Mesenchymal stem cell (in vitro differentiated cells and primary cell): ENCODE results near the gene SCLY.

Source experiments
- DNase-seq: peaks from one replicate; pipeline ENCODE4 v3.0.0-alpha.2; 2013
- H2AFZ ChIP-seq: one replicate; pipeline ENCODE4 v1.6.1; 2013; ENCODE audit warnings: low read depth, mild to moderate bottlenecking, control low read depth, inconsistent platforms, low read length, moderate library complexity
- H2AK5ac ChIP-seq: 2 replicates; pipeline ENCODE4 v1.6.1; 2013; ENCODE audit warnings: low read length, moderate library complexity, mild to moderate bottlenecking, inconsistent platforms; ENCODE audit not compliant: severe bottlenecking
- H2BK120ac ChIP-seq: one replicate; pipeline ENCODE4 v1.6.1; 2013; ENCODE audit warnings: low read depth, mild to moderate bottlenecking, inconsistent platforms, low read length, moderate library complexity
- H2BK12ac ChIP-seq, 2 experiments: one replicate each; pipeline ENCODE4 v1.6.1; 2013; ENCODE audit warnings: inconsistent platforms in 2 of 2, low read length in 2 of 2, mild to moderate bottlenecking in 2 of 2, moderate library complexity in 2 of 2, control low read depth in 1 of 2
- H2BK15ac ChIP-seq: one replicate; pipeline ENCODE4 v1.6.1; 2013; ENCODE audit warnings: mild to moderate bottlenecking, low read depth, inconsistent platforms; ENCODE audit not compliant: poor library complexity, severe bottlenecking
- H2BK5ac ChIP-seq: 2 replicates; pipeline ENCODE4 v1.6.1; 2013; ENCODE audit warnings: low read depth, mild to moderate bottlenecking, low read length, control low read depth, inconsistent platforms; ENCODE audit not compliant: poor library complexity, severe bottlenecking
- H3K14ac ChIP-seq, 2 experiments: one replicate each; pipeline ENCODE4 v1.6.1; 2013; ENCODE audit warnings: inconsistent platforms in 2 of 2, low read length in 2 of 2, control low read depth in 1 of 2, mild to moderate bottlenecking in 1 of 2, moderate library complexity in 1 of 2
- H3K18ac ChIP-seq, 2 experiments: one replicate each; pipeline ENCODE4 v1.6.1; 2013; ENCODE audit warnings: inconsistent platforms in 2 of 2, low read length in 2 of 2, control low read depth in 1 of 2, low read depth in 1 of 2, mild to moderate bottlenecking in 1 of 2
- H3K23ac ChIP-seq, 2 experiments: one replicate each; pipeline ENCODE4 v1.6.1; 2013; ENCODE audit warnings: inconsistent platforms in 2 of 2, low read length in 2 of 2, mild to moderate bottlenecking in 2 of 2, moderate library complexity in 2 of 2, control low read depth in 1 of 2
- H3K27ac ChIP-seq: 2 replicates; pipeline ENCODE4 v1.5.1; 2013; ENCODE audit warnings: mild to moderate bottlenecking, moderate library complexity, low read length, control low read depth, inconsistent platforms; ENCODE audit not compliant: poor library complexity, severe bottlenecking
- H3K27me3 ChIP-seq, 2 experiments: 2 replicates each; pipeline versions ENCODE4 v1.6.1 to v1.7.0; 2013; ENCODE audit warnings: low read length in 2 of 2, mild to moderate bottlenecking in 2 of 2, moderate library complexity in 2 of 2, control low read depth in 1 of 2, inconsistent platforms in 1 of 2; ENCODE audit not compliant: control insufficient read depth in 1 of 2, insufficient read depth in 1 of 2
- H3K36me3 ChIP-seq, 2 experiments: 2 replicates each; pipeline versions ENCODE4 v1.6.1 to v1.7.0; 2013; ENCODE audit warnings: low read length in 2 of 2, control low read depth in 1 of 2, inconsistent platforms in 1 of 2, low read depth in 1 of 2, mild to moderate bottlenecking in 1 of 2; ENCODE audit not compliant: insufficient read depth in 2 of 2, control insufficient read depth in 1 of 2
- H3K4ac ChIP-seq, 2 experiments: one replicate each; pipeline ENCODE4 v1.6.1; 2013; ENCODE audit warnings: inconsistent platforms in 2 of 2, low read length in 2 of 2, mild to moderate bottlenecking in 2 of 2, moderate library complexity in 2 of 2, control low read depth in 1 of 2, low read depth in 1 of 2
- H3K4me1 ChIP-seq: 2 replicates; pipeline ENCODE4 v1.6.1; 2013; ENCODE audit warnings: low read depth, low read length, control low read depth; ENCODE audit not compliant: control insufficient read depth, insufficient read depth
- H3K4me2 ChIP-seq: 2 replicates; pipeline ENCODE4 v1.6.1; 2013; ENCODE audit warnings: low read length, mild to moderate bottlenecking, inconsistent platforms; ENCODE audit not compliant: poor library complexity, severe bottlenecking
- H3K4me3 ChIP-seq, 2 experiments: 2 replicates each; pipeline versions ENCODE4 v1.5.1 to v1.7.0; 2013; ENCODE audit warnings: low read length in 2 of 2, mild to moderate bottlenecking in 2 of 2, control low read depth in 1 of 2, low read depth in 1 of 2; ENCODE audit not compliant: insufficient read depth in 1 of 2
- H3K79me1 ChIP-seq: replicated peaks from 2 replicates; pipeline ENCODE4 v1.6.1; 2013; ENCODE audit warnings: mild to moderate bottlenecking, control low read depth, low read length, inconsistent platforms; ENCODE audit not compliant: poor library complexity, severe bottlenecking
- H3K9ac ChIP-seq: 2 replicates; pipeline ENCODE4 v1.7.0; 2013; ENCODE audit warnings: mild to moderate bottlenecking, low read length, moderate library complexity
- H3K9me3 ChIP-seq: 2 replicates; pipeline ENCODE4 v1.7.0; 2013; ENCODE audit warnings: mild to moderate bottlenecking, low read length; ENCODE audit not compliant: control insufficient read depth
- H4K8ac ChIP-seq: one replicate; pipeline ENCODE4 v1.6.1; 2013; ENCODE audit warnings: inconsistent platforms, mild to moderate bottlenecking, low read length, moderate library complexity
- H4K91ac ChIP-seq: one replicate; pipeline ENCODE4 v1.6.1; 2013; ENCODE audit warnings: mild to moderate bottlenecking, low read length, inconsistent platforms
- WGBS: methylation state at CpG from one replicate; pipeline ENCODE4 v1.1.7; 2013; ENCODE audit warnings: mixed read lengths; 5-methylcytosine and 5-hydroxymethylcytosine counted together

Gene SCLY

GRCh38 chr2:238121511-238122286 lies 60.9 kb downstream of the SCLY start:
- Histone ChIP-seq H2AK5ac (no peak overlapping the region), H3K4me2 (no peak overlapping the region), H3K27ac (no peak overlapping the region), H3K23ac (no peak overlapping the region), H3K79me1 (no peaks in the 10 kb centered on the region), H2BK5ac (no peak overlapping the region), H2BK12ac (no peak overlapping the region), H3K4ac (no peak overlapping the region), H2BK15ac (no peak overlapping the region), H3K27me3 (peaks cover 53 to 60% of the 10 kb centered on the region in 2 experiments), H3K9me3 (peaks cover 6% of the 10 kb centered on the region), H3K18ac (no peak overlapping the region), H3K4me3 (no peak overlapping the region), H3K36me3 (no peaks in the 10 kb centered on the region), H2AFZ (no peak overlapping the region), H4K8ac (no peak overlapping the region), H3K9ac (no peak overlapping the region), H3K4me1 (peaks cover 12% of the 10 kb centered on the region), H4K91ac (no peak overlapping the region), H3K14ac (no peak overlapping the region), H2BK120ac (no peak overlapping the region)
- no peak for DNase-seq
- 91% methylated on average over 22 of the region's 27 CpGs for WGBS

- no peak overlapping the region for H4K91ac ChIP-seq
- no peak overlapping the region for H3K4me3 ChIP-seq
- no peak overlapping the region for H3K14ac ChIP-seq
- peaks cover 5% of the 10 kb centered on the region for H3K9me3 ChIP-seq
- DNase-seq: no peak
- peaks cover 51 to 57% of the 10 kb centered on the region in 2 experiments for H3K27me3 ChIP-seq
- H3K4me2 ChIP-seq: no peak overlapping the region
- no peak overlapping the region for H2BK12ac ChIP-seq
- WGBS: 80% methylated on average over 29 of the region's 29 CpGs
- H2BK5ac ChIP-seq: no peak overlapping the region
- no peak overlapping the region for H3K27ac ChIP-seq
- H2AK5ac ChIP-seq: no peak overlapping the region
- no peak overlapping the region for H4K8ac ChIP-seq
- no peak overlapping the region for H3K4ac ChIP-seq
- no peak overlapping the region for H2BK120ac ChIP-seq
- no peaks in the 10 kb centered on the region for H3K36me3 ChIP-seq
- no peak overlapping the region for H3K18ac ChIP-seq
- H3K4me1 ChIP-seq: peaks cover 12% of the 10 kb centered on the region
- H3K23ac ChIP-seq: no peak overlapping the region
- H2AFZ ChIP-seq: no peak overlapping the region
- H2BK15ac ChIP-seq: no peak overlapping the region
- H3K79me1 ChIP-seq: no peaks in the 10 kb centered on the region
- no peak overlapping the region for H3K9ac ChIP-seq
Observed at GRCh38 chr2:238122287-238123217, 61.8 kb downstream of the SCLY start.

GRCh38 chr2:238123218-238123971 lies 62.6 kb downstream of the SCLY start:
- Histone ChIP-seq H4K91ac (no peak overlapping the region), H3K4ac (no peak overlapping the region), H3K18ac (no peak overlapping the region), H2BK15ac (no peak overlapping the region), H2BK120ac (no peak overlapping the region), H4K8ac (no peak overlapping the region), H2AFZ (no peak overlapping the region), H3K27ac (no peak overlapping the region), H2AK5ac (no peak overlapping the region), H3K9me3 (peaks cover 3% of the 10 kb centered on the region), H2BK12ac (no peak overlapping the region), H3K36me3 (no peaks in the 10 kb centered on the region), H3K4me1 (peaks cover 12% of the 10 kb centered on the region), H3K4me3 (no peak overlapping the region), H2BK5ac (no peak overlapping the region), H3K27me3 (peaks cover 42 to 49% of the 10 kb centered on the region in 2 experiments), H3K9ac (no peak overlapping the region), H3K14ac (no peak overlapping the region), H3K4me2 (no peak overlapping the region), H3K79me1 (no peaks in the 10 kb centered on the region), H3K23ac (no peak overlapping the region)
- no peak for DNase-seq
- WGBS: 83% methylated on average over 22 of the region's 22 CpGs
